8988T (cell line): ENCODE data around the gene CFAP299.

ENCODE experiments used
- DNase-seq: peaks from one replicate; pipeline ENCODE4 v3.0.0; 2011

CFAP299 gene

GRCh38 chr4:80873571-80873970 lies 538.0 kb downstream of the CFAP299 start:
- no peak for DNase-seq

- no peak for DNase-seq
Measured at GRCh38 chr4:80874979-80875378, 539.4 kb downstream of the CFAP299 start.

- DNase-seq = no peak
Measured at GRCh38 chr4:80875642-80876041, 540.1 kb downstream of the CFAP299 start.

GRCh38 chr4:80876810-80877209 lies 541.3 kb downstream of the CFAP299 start:
- no peak for DNase-seq

- no peak for DNase-seq
Measured at GRCh38 chr4:80878218-80878617, 542.7 kb downstream of the CFAP299 start.

- DNase-seq = no peak
Measured at GRCh38 chr4:80897537-80898303, 562.2 kb downstream of the CFAP299 start.

- DNase-seq = no peak
Measured at GRCh38 chr4:80900908-80901307, 565.4 kb downstream of the CFAP299 start.

- DNase-seq = no peak
Measured at GRCh38 chr4:80903020-80903419, 567.5 kb downstream of the CFAP299 start.

- DNase-seq = no peak
Measured at GRCh38 chr4:80909938-80910337, 574.4 kb downstream of the CFAP299 start.

- no peak for DNase-seq
Measured at GRCh38 chr4:80911458-80911857, 575.9 kb downstream of the CFAP299 start.

GRCh38 chr4:80912350-80912749 lies 576.8 kb downstream of the CFAP299 start:
- DNase-seq = no peak

- DNase-seq = no peak
Measured at GRCh38 chr4:80913381-80913780, 577.9 kb downstream of the CFAP299 start.

- no peak for DNase-seq
Measured at GRCh38 chr4:80916770-80917169, 581.2 kb downstream of the CFAP299 start.

GRCh38 chr4:80918004-80918403 lies 582.5 kb downstream of the CFAP299 start:
- DNase-seq = no peak

- no peak for DNase-seq
Measured at GRCh38 chr4:80921441-80921840, 585.9 kb downstream of the CFAP299 start.

GRCh38 chr4:80922941-80923340 lies 587.4 kb downstream of the CFAP299 start:
- no peak for DNase-seq

GRCh38 chr4:80925293-80925692 lies 589.8 kb downstream of the CFAP299 start:
- DNase-seq = no peak

GRCh38 chr4:80926446-80926845 lies 590.9 kb downstream of the CFAP299 start:
- no peak for DNase-seq

GRCh38 chr4:80926891-80927290 lies 591.4 kb downstream of the CFAP299 start:
- DNase-seq = no peak

GRCh38 chr4:80927420-80927819 lies 591.9 kb downstream of the CFAP299 start:
- no peak for DNase-seq

- DNase-seq = no peak
Measured at GRCh38 chr4:80931631-80932081, 596.1 kb downstream of the CFAP299 start.

GRCh38 chr4:80948141-80948540 lies 612.6 kb downstream of the CFAP299 start:
- DNase-seq = no peak

- DNase-seq = no peak
Measured at GRCh38 chr4:80948995-80949394, 613.5 kb downstream of the CFAP299 start.

GRCh38 chr4:80956421-80956820 lies 620.9 kb downstream of the CFAP299 start:
- no peak for DNase-seq

GRCh38 chr4:80963051-80963450 lies 627.5 kb downstream of the CFAP299 start:
- DNase-seq = no peak
